ENCODE measurements around the gene SPATC1L. TPM values are rescaled to one million over a fixed set of nuclear protein-coding genes. Genes with fewer than 3 reads are reported as not detected.
A peak's percentile ranks its signal among the peaks of the same experiment; 100 is the strongest.

SPATC1L gene
- total RNA-seq, 1 donor from 2014 or later, result 8.6 TPM

DNA sequence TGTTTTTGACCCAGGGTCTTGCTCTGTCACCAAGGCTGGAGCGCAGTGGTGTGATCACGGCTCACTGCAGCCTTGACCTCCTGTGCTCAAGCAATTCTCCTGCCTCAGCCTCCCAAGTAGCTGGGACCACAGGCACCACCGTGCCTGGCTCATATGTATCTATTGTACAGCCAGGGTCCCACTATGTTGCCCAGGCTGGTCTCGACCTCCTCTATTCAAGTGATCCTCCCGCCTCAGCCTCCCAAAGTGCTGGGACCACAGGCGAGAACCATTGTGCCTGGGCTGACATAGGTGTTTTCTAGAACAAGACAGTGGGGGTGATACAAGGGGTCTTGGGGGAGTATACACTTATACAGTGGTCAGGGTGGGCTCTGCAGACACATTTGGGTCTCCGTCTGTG is 46.4 kb downstream of the SPATC1L start:
- no peak overlapping the region for H3K4me3 ChIP-seq
- DNase-seq (no peak), ATAC-seq (no peak)
- H3K36me3 ChIP-seq, result no peaks in the 10 kb centered on the region
- no peaks in the 10 kb centered on the region for H3K4me1 ChIP-seq
- no peaks in the 10 kb centered on the region for H3K9me3 ChIP-seq
- H3K27ac ChIP-seq, result no peak overlapping the region
- intact Hi-C loops (cut with DNase I), result no loop called here
- TF ChIP-seq CTCF (IDR thresholded peaks at IDR 0.05), result no peak
- peaks cover 9% of the 10 kb centered on the region for H3K27me3 ChIP-seq (ENCODE audit: low read depth)

- intact Hi-C loops (cut with DNase I), result no loop called here
- Histone ChIP-seq H3K27me3 (ENCODE audit: low read depth) (peaks cover 9% of the 10 kb centered on the region), H3K4me1 (no peaks in the 10 kb centered on the region), H3K9me3 (no peaks in the 10 kb centered on the region), H3K36me3 (no peaks in the 10 kb centered on the region), H3K4me3 (no peak overlapping the region), H3K27ac (no peak overlapping the region)
- DNase-seq, result no peak
- no peak for TF ChIP-seq CTCF (IDR thresholded peaks at IDR 0.05)
- ATAC-seq, result no peak
Measured at GRCh38 chr21:46136739-46137349, 47.4 kb downstream of the SPATC1L start.

GRCh38 chr21:46135782-46136395 is 48.4 kb downstream of the SPATC1L start:
- no peak for TF ChIP-seq CTCF (IDR thresholded peaks at IDR 0.05)
- Histone ChIP-seq H3K4me1 (no peaks in the 10 kb centered on the region), H3K36me3 (no peaks in the 10 kb centered on the region), H3K9me3 (no peaks in the 10 kb centered on the region), H3K4me3 (no peak overlapping the region), H3K27me3 (ENCODE audit: low read depth) (peaks cover 9% of the 10 kb centered on the region), H3K27ac (no peak overlapping the region)
- intact Hi-C loops (cut with DNase I), result no loop called here
- ATAC-seq (no peak), DNase-seq (no peak)

- peak in 1 of 2 donors; percentile 19 for ATAC-seq
- DNase-seq, result peak; percentile 45
- TF ChIP-seq CTCF (IDR thresholded peaks at IDR 0.05), result no peak
- Histone ChIP-seq H3K27me3 (ENCODE audit: low read depth) (peaks cover 4% of the 10 kb centered on the region), H3K9me3 (no peaks in the 10 kb centered on the region), H3K36me3 (no peaks in the 10 kb centered on the region), H3K4me3 (no peak overlapping the region), H3K27ac (no peak overlapping the region), H3K4me1 (no peaks in the 10 kb centered on the region)
- intact Hi-C loops (cut with DNase I), result no loop called here
Measured at GRCh38 chr21:46131838-46132651, 52.2 kb downstream of the SPATC1L start.

DNA sequence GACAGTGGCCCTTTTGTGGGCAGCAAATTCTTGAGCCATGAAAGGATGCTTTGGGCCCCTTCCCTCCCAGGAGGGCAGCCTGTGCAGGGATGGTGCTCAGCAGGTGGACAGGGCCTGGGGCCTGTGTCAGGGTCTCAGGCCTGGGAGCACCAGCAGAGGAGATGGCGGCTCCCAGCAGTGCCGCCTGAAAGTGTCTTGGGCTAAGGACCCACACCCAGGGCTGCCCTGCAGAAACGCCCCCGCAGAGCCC is 52.7 kb downstream of the SPATC1L start:
- Histone ChIP-seq H3K4me1 (no peaks in the 10 kb centered on the region), H3K27ac (no peak overlapping the region)
- intact Hi-C loops (cut with DNase I), result no loop called here

More for the DNA sequence above, 52.7 kb downstream of the SPATC1L start:
- no peak for TF ChIP-seq CTCF (IDR thresholded peaks at IDR 0.05)
- no peaks in the 10 kb centered on the region for H3K36me3 ChIP-seq
- no peak overlapping the region for H3K4me3 ChIP-seq
- no peak for DNase-seq
- ATAC-seq, result no peak
- H3K9me3 ChIP-seq, result no peaks in the 10 kb centered on the region
- H3K27me3 ChIP-seq (ENCODE audit: low read depth), result no peaks in the 10 kb centered on the region

Measured in lower lobe of right lung (tissue), 2 donors.